GM23338 (cell line): ENCODE data around the gene HOXC9. TPM values are rescaled to one million over a fixed set of nuclear protein-coding genes. Genes with fewer than 3 reads are reported as not detected.

Experiments
- ATAC-seq: fragments of 200-7000 bp; cut with Tn5 transposase; 3 replicates; pipeline ENCODE4 v1.9.1; 2020
- DNase-seq: peaks from one replicate; pipeline ENCODE4 v3.0.0-alpha.2; 2015; ENCODE audit warnings: low spot score
- H2AFZ ChIP-seq: fragments of 200-600 bp; sonication (generic); 2 replicates; pipeline ENCODE4 v1.8.0; 2016; ENCODE audit warnings: antibody characterized with exemption, mild to moderate bottlenecking, moderate library complexity
- H3F3A ChIP-seq: fragments of 200-600 bp; sonication (generic); replicated peaks from 2 replicates; pipeline ENCODE4 v1.8.0; 2017; ENCODE audit warnings: antibody characterized with exemption, mixed run types, low read depth
- H3K27ac ChIP-seq: fragments of 200-600 bp; sonication (generic); 2 replicates; pipeline ENCODE4 v1.6.1; 2016; ENCODE audit warnings: low read depth
- H3K27me3 ChIP-seq: fragments of 200-600 bp; sonication (generic); 2 replicates; pipeline ENCODE4 v1.8.0; 2016; ENCODE audit warnings: mild to moderate bottlenecking, mixed run types, moderate library complexity; ENCODE audit not compliant: insufficient read depth
- H3K36me3 ChIP-seq: fragments of 200-600 bp; sonication (generic); 2 replicates; pipeline ENCODE4 v1.8.0; 2016; ENCODE audit warnings: mild to moderate bottlenecking; ENCODE audit not compliant: insufficient read depth
- H3K4me1 ChIP-seq: fragments of 200-600 bp; sonication (generic); 2 replicates; pipeline ENCODE4 v1.8.0; 2016; ENCODE audit warnings: mild to moderate bottlenecking, moderate library complexity; ENCODE audit not compliant: insufficient read depth
- H3K4me2 ChIP-seq: fragments of 200-600 bp; sonication (generic); 2 replicates; pipeline ENCODE4 v1.7.1; 2017; ENCODE audit warnings: mixed run types
- H3K4me3 ChIP-seq: fragments of 200-600 bp; sonication (generic); 2 replicates; pipeline ENCODE4 v1.6.1; 2016; ENCODE audit warnings: mixed run types
- H3K79me2 ChIP-seq: fragments of 200-600 bp; sonication (generic); replicated peaks from 2 replicates; pipeline ENCODE4 v1.8.0; 2017; ENCODE audit warnings: mild to moderate bottlenecking; ENCODE audit not compliant: insufficient read depth
- H3K9me2 ChIP-seq: fragments of 200-600 bp; sonication (generic); 2 replicates; pipeline ENCODE4 v1.8.0; 2017; ENCODE audit not compliant: insufficient read depth
- H4K20me1 ChIP-seq: fragments of 200-600 bp; sonication (generic); replicated peaks from 2 replicates; pipeline ENCODE4 v1.8.0; 2017; ENCODE audit warnings: mild to moderate bottlenecking; ENCODE audit not compliant: insufficient read depth
- H3K27ac Mint-ChIP-seq: 2 replicates; pipeline ENCODE4 v1.8.0; 2020; ENCODE audit warnings: inconsistent platforms, mild to moderate bottlenecking, moderate library complexity, mixed read lengths
- H3K27me3 Mint-ChIP-seq: 3 replicates; pipeline ENCODE4 v1.8.0; 2022; ENCODE audit warnings: low read depth, mild to moderate bottlenecking, moderate library complexity, mixed read lengths, inconsistent platforms; ENCODE audit not compliant: insufficient read depth, poor library complexity
- H3K36me3 Mint-ChIP-seq: 3 replicates; pipeline ENCODE4 v1.8.0; 2021; ENCODE audit warnings: low read depth, mild to moderate bottlenecking, inconsistent platforms, moderate library complexity, mixed read lengths
- H3K4me1 Mint-ChIP-seq: 3 replicates; pipeline ENCODE4 v1.8.0; 2020; ENCODE audit warnings: mild to moderate bottlenecking, inconsistent platforms, mixed read lengths
- H3K4me3 Mint-ChIP-seq: 3 replicates; pipeline ENCODE4 v1.8.0; 2021; ENCODE audit warnings: moderate library complexity, mild to moderate bottlenecking, inconsistent platforms, mixed read lengths
- H3K9me3 Mint-ChIP-seq: 3 replicates; pipeline ENCODE4 v1.8.0; 2020; ENCODE audit warnings: moderate library complexity, mild to moderate bottlenecking, inconsistent platforms, mixed read lengths
- CREB1 ChIP-seq: fragments of 250-450 bp; sonication (Bioruptor Pico); IDR thresholded peaks from 2 replicates; pipeline ENCODE4 v1.5.0; 2020; ENCODE audit warnings: low read depth, mild to moderate bottlenecking, moderate library complexity
- EZH2 ChIP-seq: fragments of 200-600 bp; sonication (generic); IDR thresholded peaks from one replicate; pipeline ENCODE4 v1.8.0; 2017; ENCODE audit warnings: antibody characterized with exemption, mild to moderate bottlenecking, low read depth; ENCODE audit not compliant: unreplicated experiment
- EZH2phosphoT487 ChIP-seq: fragments of 200-600 bp; sonication (generic); IDR thresholded peaks from one replicate; pipeline ENCODE4 v1.8.1; 2018; ENCODE audit warnings: antibody characterized with exemption; ENCODE audit not compliant: unreplicated experiment
- NANOG ChIP-seq: IDR thresholded peaks from 2 replicates; pipeline ENCODE4 v1.6.1; 2016; ENCODE audit warnings: antibody characterized with exemption, borderline replicate concordance
- polyA plus RNA-seq: library from polyadenylated mRNA; unstranded; fragments of >200 nt; fragmentation: Nextera tagmentation; extraction: Ambion mirVana; gene quantifications from 2 replicates; pipeline ENCODE4 v1.2.1, GENCODE V29; 2016
- total RNA-seq: library from RNA; depleted of rRNA; stranded (reverse); fragments of >200 nt; shearing (Covaris generic); gene quantifications from 2 replicates; pipeline ENCODE4 v1.2.3, GENCODE V29; 2014
- TF ChIP-seq, protein P1 (sequence below): fragments of 250-450 bp; sonication (Bioruptor Pico); IDR thresholded peaks from 2 replicates; pipeline ENCODE4 v1.5.0; 2020; ENCODE audit warnings: mild to moderate bottlenecking, moderate library complexity

Gene HOXC9
- total and polyA plus RNA-seq, 2 experiments from 2014 or later, result not detected

DNA sequence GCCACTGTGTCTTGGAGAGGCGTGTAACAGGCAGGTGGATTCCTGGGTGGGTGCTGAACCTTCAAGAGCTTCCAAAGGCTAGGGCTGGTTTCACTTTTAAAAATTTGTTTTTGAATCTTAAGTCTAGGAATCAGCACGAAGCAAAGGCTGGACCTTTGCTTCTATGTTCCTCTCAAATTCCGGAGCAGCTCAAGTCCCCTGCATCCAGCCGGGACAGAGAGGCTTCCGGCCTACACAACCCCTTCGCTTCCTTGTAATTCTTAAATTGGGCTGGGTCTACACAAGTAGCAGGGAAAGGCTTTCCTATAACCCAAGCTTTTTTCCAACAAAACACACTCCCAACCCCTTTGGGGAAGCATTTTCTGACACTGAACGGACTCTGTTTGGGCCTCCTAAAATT is 37.0 kb upstream of the HOXC9 start (continued):
- TF ChIP-seq, protein P1, sequence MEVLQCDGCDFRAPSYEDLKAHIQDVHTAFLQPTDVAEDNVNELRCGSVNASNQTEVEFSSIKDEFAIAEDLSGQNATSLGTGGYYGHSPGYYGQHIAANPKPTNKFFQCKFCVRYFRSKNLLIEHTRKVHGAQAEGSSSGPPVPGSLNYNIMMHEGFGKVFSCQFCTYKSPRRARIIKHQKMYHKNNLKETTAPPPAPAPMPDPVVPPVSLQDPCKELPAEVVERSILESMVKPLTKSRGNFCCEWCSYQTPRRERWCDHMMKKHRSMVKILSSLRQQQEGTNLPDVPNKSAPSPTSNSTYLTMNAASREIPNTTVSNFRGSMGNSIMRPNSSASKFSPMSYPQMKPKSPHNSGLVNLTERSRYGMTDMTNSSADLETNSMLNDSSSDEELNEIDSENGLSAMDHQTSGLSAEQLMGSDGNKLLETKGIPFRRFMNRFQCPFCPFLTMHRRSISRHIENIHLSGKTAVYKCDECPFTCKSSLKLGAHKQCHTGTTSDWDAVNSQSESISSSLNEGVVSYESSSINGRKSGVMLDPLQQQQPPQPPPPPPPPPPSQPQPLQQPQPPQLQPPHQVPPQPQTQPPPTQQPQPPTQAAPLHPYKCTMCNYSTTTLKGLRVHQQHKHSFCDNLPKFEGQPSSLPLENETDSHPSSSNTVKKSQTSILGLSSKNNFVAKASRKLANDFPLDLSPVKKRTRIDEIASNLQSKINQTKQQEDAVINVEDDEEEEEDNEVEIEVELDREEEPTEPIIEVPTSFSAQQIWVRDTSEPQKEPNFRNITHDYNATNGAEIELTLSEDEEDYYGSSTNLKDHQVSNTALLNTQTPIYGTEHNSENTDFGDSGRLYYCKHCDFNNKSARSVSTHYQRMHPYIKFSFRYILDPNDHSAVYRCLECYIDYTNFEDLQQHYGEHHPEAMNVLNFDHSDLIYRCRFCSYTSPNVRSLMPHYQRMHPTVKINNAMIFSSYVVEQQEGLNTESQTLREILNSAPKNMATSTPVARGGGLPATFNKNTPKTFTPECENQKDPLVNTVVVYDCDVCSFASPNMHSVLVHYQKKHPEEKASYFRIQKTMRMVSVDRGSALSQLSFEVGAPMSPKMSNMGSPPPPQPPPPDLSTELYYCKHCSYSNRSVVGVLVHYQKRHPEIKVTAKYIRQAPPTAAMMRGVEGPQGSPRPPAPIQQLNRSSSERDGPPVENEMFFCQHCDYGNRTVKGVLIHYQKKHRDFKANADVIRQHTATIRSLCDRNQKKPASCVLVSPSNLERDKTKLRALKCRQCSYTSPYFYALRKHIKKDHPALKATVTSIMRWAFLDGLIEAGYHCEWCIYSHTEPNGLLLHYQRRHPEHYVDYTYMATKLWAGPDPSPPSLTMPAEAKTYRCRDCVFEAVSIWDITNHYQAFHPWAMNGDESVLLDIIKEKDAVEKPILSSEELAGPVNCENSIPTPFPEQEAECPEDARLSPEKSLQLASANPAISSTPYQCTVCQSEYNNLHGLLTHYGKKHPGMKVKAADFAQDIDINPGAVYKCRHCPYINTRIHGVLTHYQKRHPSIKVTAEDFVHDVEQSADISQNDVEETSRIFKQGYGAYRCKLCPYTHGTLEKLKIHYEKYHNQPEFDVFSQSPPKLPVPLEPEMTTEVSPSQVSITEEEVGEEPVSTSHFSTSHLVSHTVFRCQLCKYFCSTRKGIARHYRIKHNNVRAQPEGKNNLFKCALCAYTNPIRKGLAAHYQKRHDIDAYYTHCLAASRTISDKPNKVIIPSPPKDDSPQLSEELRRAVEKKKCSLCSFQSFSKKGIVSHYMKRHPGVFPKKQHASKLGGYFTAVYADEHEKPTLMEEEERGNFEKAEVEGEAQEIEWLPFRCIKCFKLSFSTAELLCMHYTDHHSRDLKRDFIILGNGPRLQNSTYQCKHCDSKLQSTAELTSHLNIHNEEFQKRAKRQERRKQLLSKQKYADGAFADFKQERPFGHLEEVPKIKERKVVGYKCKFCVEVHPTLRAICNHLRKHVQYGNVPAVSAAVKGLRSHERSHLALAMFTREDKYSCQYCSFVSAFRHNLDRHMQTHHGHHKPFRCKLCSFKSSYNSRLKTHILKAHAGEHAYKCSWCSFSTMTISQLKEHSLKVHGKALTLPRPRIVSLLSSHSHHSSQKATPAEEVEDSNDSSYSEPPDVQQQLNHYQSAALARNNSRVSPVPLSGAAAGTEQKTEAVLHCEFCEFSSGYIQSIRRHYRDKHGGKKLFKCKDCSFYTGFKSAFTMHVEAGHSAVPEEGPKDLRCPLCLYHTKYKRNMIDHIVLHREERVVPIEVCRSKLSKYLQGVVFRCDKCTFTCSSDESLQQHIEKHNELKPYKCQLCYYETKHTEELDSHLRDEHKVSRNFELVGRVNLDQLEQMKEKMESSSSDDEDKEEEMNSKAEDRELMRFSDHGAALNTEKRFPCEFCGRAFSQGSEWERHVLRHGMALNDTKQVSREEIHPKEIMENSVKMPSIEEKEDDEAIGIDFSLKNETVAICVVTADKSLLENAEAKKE (CRISPR knock-in tag), result no peak
- TF ChIP-seq EZH2phosphoT487 (no peak), NANOG (no peak)

DNA sequence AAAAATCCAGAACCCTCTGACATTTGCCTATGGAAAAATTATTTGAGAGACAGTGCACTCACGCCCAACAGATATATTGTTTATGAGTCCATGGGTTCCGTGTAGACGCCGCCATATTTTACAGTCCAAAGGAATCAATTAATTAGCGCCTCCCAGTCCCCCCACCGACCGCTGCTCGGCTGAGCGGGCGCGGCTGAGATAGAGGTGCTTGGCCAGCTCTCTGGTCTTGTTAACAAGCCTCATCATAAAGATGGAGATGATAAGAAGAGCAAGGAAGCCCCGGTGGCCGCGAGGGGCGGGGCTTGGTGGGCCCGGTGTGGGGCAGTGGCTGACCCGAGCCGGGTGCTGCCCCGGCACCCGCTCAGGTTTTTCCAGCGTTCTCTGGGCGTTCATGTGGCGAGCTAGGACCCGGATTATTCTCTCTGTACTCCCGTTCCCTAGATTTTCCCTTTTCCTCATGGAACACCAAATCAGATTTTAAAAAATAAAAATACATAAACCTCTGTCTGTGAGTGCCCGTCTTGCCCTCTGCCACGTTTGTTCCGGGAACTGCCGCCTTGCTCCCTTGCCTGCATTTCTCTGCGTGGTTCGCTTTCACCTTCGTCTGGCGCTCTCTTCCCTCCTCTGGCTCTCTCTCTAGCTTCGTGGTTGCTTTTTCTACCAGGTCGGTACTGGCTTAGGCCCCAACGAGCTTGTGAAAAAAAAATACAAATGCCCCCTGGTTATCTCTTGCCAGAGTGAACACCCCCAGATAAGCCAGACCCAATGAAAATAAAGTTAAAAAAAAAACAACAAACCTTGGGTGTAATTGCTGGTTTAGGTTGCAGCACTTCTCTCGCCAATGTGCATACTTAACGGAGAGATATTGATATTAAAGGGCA is 36.3 kb upstream of the HOXC9 start:
- Histone ChIP-seq H3K27me3 (peaks cover 100% of the 10 kb centered on the region), H3K36me3 (no peaks in the 10 kb centered on the region), H3F3A (peaks cover 59% of the 10 kb centered on the region), H3K4me1 (peaks cover 18% of the 10 kb centered on the region), H3K9me2 (no peaks in the 10 kb centered on the region), H3K27ac (no peak overlapping the region), H4K20me1 (peaks cover 69% of the 10 kb centered on the region), H3K4me3 (no peak overlapping the region), H3K4me2 (0 out of 2 replicates have a peak overlapping the region, but pooled peaks have one; percentile 32), H2AFZ (no peak overlapping the region), H3K79me2 (no peaks in the 10 kb centered on the region)
- H3K4me1 Mint-ChIP-seq, result peaks cover 19% of the 10 kb centered on the region
- ATAC-seq (no peak), DNase-seq (no peak)
- TF ChIP-seq EZH2, result peak; percentile 90
- no peak for TF ChIP-seq CREB1 (CRISPR knock-in tag)
- peak; percentile 56 for TF ChIP-seq EZH2phosphoT487
- H3K27ac Mint-ChIP-seq, result no peak overlapping the region
- H3K27me3 Mint-ChIP-seq, result peaks cover 100% of the 10 kb centered on the region
- H3K4me3 Mint-ChIP-seq, result peak overlapping the region; percentile 37; the same call in 1 of the 3 replicates
- no peaks in the 10 kb centered on the region; the same call in 2 of the 3 replicates for H3K36me3 Mint-ChIP-seq
- no peaks in the 10 kb centered on the region; the same call in none of the 3 replicates for H3K9me3 Mint-ChIP-seq
